Measurements from ENCODE around the gene MRPL37.

DNA sequence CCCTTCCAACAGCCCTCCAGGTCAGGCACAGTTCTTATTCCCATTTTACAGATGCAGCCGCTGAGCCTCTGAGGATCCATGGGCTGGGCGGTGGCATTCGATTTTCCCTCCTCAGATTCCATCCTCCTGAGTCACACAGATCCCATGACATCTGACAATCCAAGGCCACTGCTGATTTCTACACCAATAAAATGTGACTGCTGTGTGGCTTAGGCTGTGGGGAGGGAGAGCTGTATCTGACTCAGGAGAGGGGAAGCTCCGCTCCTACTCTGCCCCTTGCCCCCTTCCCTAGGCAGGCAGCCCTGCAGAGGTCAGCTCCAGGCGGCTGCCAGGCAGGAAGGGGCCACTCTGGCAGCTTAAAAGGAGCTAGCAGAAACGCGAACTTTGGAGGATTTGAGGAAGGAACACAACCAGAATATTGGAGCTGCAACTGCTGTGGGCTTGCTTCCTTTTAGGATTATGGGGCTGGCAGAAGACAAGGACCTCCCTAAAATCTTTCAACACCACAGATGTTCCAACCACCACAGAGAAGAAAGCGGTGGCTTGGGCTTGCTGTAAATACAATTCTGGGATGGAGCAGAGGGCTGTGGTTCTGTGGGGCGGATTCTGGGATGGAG lies 50.0 kb downstream of the MRPL37 start:
- TF ChIP-seq, protein P1, sequence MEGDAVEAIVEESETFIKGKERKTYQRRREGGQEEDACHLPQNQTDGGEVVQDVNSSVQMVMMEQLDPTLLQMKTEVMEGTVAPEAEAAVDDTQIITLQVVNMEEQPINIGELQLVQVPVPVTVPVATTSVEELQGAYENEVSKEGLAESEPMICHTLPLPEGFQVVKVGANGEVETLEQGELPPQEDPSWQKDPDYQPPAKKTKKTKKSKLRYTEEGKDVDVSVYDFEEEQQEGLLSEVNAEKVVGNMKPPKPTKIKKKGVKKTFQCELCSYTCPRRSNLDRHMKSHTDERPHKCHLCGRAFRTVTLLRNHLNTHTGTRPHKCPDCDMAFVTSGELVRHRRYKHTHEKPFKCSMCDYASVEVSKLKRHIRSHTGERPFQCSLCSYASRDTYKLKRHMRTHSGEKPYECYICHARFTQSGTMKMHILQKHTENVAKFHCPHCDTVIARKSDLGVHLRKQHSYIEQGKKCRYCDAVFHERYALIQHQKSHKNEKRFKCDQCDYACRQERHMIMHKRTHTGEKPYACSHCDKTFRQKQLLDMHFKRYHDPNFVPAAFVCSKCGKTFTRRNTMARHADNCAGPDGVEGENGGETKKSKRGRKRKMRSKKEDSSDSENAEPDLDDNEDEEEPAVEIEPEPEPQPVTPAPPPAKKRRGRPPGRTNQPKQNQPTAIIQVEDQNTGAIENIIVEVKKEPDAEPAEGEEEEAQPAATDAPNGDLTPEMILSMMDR (IDR thresholded peaks at IDR 0.05 in 4 of 5, conservative IDR thresholded peaks at IDR 0.05 in 1 of 5): no peak
- no peak for TF ChIP-seq POLR2A (IDR thresholded peaks at IDR 0.05)

Measured in gastrocnemius medialis (tissue), 4 donors.